Endometrium (tissue), 2 donors: ENCODE measurements around the gene AATF.

Experiments
- FAIRE-seq: peaks from 2 replicates; lab custom pipeline; 2012; peaks lifted over from hg19 to GRCh38; lab: Jason Lieb, UNC
- donor health status: control.
- donor health status: control.

The AATF gene

DNA sequence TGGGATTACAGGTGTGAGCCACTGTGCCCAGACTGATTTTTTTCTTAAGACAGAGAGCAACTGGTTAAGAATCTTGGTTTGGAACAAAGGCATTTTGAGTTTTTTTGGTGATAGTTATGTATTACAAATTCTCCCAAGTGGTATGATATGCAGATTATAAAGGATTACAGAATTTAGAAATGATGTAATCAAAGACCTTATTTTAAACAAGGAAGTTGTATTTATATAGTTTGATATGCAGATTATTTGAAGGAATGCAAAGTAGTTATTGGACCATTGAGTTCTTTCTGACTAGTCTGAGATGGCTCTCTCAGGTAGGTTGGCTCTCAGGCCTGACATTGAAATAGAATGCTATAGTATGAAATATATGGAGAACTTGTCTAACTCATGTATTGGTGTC lies 34.9 kb downstream of the AATF start:
- FAIRE-seq, result no peak

DNA sequence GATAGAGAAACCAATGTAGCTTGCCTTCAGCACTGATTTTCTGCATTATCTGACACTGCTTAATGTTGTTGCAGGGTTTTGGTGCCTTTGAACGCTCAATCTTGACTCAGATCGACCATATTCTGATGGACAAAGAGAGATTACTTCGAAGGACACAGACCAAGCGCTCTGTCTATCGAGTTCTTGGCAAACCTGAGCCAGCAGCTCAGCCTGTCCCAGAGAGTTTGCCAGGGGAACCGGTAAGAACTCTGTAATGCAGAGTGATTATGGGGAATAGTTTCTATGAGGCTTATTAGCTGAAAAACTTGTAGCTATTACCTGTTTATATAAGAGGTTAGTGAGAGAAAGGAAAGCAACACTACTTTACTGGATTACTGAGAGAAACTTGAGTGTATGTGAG lies 40.4 kb downstream of the AATF start:
- no peak for FAIRE-seq

DNA sequence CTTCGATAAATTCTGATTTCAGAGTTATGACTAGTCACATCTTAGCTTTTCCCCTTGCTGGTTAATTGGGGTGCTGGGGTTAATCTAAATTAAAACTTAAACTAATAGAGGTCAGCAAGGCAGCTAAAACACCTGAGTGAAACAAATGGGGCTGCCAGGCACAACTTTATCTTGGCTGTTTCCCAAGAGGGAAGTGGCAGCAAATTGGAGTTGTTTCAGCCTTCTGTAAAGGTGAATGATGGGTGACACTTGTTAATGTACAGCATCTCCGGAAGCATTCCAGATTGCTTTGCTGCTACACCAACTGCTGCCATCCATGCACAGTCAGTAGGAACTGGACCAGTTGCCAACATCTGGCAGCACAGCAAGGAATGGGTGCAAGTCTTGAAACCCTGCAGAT lies 43.9 kb downstream of the AATF start:
- no peak for FAIRE-seq

DNA sequence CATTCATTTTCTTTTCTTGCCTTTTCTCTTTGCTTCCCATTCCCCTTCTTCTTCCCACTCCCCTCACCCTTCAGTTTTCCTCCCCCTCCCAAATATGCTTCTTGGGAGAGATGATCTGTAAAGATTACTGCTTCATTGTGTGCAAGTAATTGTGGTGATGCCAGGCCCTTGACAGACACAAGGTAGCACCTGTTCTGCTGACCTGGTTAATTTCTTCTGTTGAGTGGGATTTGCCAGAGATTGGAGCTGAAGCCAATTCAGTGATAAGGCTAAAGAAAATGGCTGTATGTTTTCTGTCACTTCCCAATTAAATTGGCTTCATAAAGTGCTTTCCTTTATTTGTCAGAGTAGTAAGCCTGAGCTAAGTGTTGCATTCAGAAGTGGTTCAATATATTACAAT lies 44.5 kb downstream of the AATF start:
- FAIRE-seq, result no peak

DNA sequence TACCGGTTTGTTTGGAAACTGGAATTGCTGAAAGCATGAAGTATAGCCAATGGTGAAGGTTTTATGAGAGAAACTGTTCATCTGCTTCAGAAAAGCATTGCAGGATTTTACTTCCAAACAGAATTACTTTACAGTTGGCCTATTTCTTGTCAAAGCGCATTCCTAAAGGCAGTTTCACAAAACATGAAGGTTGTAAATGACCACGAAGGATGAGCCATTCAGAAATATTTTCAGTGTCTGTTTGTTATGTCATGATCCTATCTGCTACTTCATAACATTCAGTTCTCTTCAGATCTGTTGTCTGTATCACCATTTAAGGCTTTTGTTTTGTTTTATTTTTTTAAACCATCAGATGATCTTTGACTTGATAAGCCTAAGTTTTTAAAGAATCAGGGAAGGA lies 45.7 kb downstream of the AATF start:
- FAIRE-seq, result no peak

DNA sequence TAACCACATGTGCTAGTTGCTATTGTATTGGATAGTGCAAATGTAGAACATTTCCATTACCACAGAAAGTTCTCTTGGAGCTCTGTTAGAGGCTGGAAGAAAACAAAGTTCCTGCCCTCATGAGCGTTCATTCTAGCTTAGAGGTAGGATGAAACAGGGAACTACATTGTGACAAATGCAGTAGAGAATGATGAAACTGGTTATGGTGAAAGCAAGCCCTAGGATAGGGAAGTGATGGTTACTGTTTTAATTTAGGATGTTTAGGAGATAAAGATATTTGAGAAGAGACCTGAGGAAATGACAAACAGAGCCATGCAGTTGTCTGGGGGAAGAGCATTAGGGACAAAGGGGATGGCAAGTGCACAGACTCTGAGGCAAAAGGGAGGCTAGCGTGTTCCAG lies 50.7 kb downstream of the AATF start:
- FAIRE-seq, result no peak

DNA sequence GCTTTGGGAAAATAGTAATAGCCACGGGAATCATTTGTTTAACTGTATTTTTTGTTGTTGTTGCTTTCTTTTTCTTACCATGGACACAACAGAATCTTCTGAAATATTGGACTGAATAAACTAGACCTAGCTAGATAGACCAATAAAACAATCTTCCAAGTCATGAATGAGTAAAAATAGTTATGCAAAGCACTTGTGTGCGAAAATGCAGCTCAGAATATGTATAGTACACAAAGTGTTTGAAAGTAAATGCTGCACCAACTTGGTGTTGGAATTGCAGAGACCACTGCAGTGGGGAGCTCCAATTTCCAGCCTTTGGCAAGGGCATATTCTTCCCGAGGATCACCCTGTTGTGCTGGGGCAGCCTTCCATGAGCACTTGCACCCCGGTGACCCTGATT lies 68.0 kb downstream of the AATF start:
- FAIRE-seq, result no peak

DNA sequence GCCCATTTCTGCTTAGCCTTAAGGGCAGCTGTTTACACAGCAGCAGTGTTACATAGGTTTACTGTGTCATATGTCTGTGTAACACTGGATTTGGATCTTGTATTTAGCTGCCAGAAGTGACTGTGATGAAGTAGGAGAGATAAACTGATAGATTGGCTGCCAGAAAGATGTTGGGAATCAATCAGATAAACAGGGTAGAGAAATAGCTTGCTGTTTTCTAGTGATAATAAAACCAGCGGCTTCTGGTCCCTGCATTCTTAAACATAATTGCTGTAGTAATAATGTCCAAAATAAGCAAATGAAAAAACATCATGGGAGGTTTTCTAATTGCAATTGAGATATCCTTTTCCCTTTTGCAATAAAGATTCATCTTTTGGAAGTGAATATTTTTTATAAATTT lies 68.7 kb downstream of the AATF start:
- FAIRE-seq, result no peak

DNA sequence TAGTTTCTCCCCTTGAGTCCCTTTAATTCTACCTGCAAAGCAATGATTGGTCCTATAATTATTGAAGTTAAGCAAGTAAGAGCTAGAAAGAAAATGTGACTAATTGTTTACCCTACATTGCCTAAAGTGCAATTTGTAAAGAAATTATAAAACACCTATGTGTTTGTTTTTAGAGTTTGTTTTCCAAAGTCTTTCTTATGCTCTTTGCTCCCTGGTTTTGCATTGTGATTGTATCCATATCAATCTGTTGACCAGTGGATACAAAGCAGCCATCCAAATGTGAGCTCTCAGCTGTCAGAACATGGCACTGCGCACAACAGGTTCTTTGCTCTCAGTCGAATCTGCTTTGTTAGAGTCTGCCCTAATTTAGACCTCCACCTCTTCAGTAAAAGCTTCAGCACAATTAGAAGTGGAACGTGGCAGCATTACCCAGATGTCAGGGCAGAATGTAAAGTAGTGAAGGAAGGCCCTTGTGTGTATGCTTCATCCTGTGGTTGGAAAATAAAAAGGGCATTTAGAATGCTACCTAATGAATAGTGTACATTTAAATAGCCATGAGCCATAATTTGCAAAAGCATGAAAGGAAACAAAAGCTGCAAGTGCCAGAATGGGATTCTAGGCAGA lies 70.5 kb downstream of the AATF start:
- no peak for FAIRE-seq

DNA sequence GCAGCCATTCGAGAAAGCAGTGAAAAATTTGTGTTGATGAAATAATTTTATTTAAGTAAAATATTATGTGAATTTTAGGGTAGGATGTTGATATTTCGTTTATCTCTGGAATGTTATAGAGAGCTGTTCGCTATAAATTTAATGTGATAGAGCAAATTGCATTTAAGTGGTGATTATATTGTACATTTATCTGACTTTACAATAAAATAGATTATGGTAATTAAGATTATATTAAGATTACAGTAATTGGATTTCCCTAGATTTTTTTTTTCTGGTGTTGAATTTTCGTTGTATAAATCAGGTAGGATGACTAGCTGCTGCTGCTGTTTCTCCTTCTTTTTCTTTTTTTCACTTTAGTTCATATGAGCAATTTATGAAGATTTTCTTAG lies 71.0 kb downstream of the AATF start:
- FAIRE-seq, result no peak

DNA sequence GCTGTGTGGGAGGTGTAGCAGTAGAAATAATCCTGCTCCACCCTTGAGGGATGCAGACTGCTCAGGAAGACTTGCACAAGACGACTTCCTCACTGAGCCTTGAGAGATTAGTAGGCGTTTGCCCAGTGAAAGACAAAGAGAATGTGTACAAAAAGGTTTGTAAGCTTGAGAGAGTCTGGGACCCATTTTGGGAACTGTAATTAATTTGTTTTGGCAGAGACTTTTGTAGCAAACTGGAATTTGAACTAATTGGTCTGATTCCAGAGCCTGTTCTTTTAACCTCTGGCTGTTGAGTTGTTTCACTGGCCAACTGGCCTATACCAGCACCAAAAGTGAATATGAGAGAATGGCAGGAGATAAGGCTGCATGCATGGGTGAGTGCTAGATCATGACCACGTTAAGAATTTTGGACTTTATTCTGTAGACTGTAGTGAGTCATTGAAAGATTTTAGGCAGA lies 75.5 kb downstream of the AATF start:
- FAIRE-seq, result no peak

DNA sequence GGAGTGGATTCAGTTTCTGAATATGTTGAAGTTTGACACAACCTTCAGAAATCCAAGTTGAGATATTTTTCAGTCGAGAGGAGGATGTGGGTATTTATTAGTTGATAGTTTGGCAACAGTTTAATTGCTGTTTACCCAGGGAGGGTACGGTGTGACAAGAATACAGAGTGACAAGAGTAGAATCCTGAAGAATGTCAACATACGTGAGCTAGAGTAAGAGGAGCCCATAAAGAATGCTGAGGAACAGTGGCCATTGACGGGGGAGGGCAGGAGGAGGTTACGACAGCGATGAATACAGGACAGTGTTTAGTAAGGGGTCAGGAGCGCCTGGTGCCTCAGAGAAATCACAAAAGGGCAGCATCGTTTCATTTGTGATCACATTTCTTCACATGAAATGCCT lies 76.5 kb downstream of the AATF start:
- FAIRE-seq, result no peak

DNA sequence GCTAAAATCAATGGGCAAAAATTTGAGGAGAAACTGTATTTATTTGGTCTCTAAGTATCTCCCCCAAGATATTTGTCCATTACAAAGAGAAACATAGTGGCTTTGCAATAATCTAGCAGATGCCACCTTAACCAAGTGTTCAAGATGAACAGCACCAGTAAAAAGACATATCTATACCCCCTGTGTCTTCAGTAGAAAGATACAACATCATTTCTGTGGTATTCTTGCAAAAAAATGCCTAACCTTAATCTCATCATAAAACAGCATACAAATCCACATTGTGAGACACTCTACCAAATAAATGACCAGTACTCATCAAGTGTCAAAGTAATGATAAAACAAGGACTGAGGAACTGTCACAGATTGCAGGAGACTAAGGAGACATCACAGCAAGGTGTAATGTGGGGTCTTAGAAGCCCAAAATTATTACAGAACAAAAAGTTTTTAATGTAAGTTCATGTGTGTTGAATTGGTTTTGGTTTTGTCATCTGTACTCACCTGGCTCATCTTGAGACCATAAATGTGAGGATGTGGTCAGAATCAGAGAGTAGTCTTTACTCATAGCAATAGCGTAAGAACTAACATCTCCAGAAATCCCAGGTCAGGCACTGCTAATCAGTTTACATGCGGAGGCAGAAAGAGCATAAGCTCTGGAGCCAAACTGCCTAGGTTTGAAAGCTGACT lies 77.2 kb downstream of the AATF start:
- no peak for FAIRE-seq

DNA sequence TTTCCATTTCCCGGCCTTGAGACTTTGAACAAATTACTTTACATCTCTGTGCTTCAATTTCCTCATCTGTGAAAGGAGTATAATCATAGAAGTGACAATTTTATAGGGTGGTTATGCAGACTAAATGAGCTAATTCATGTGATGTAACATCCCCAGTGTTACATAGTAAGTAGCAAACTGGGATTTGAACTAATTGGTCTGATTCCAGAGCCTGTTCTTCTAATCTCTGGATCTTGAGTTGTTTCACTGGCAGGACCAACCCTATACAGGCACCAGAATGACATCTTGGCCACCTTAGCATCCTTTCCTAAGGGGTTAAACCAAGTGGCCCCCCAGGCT lies 77.7 kb downstream of the AATF start:
- FAIRE-seq, result no peak

DNA sequence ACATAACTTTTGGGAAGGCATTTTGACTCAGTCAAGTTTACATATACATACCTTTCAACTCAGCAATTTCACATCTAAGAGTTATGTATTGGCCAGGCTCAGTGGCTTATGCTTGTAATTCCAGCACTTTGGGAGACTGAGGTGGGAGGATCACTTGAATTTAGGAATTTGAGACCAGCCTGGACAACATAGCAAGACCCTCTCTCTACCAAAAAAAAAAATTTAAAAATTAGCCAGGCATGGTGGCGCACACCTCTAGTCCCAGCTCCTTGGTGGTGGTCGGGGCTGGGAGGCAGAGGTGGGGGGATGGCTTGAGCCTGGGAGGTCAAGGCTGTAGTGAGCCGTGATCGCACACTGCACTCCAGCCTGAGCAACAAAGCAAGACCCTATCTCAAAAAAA lies 79.3 kb downstream of the AATF start:
- no peak for FAIRE-seq

DNA sequence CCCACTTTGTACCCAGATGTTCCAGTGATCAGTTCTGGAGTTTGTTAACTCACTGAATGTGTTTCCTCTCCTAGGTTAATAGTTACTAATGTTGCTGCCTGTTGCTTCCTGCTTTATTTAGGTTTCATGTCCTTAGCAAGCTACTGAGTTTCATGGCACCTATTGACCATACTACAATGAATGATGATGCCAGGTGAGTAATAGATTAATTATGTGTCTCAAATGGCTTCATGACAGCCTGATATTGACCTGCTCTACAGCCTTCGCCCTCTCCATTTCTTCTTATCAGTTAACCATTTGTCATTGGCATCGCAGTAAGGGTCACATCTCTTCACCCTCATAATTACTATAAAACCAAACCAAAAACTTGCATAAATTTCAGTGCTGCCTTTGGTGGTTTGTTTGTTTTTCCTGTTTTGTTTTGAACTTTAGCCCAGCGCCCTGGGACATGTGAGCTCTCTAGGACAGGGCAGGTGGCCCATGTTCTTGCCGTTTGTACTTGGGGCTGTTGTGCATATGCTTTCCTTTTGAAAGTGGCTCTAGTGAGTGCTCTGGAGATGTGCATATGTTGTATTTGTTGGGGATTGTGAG lies 82.8 kb downstream of the AATF start:
- FAIRE-seq, result no peak

DNA sequence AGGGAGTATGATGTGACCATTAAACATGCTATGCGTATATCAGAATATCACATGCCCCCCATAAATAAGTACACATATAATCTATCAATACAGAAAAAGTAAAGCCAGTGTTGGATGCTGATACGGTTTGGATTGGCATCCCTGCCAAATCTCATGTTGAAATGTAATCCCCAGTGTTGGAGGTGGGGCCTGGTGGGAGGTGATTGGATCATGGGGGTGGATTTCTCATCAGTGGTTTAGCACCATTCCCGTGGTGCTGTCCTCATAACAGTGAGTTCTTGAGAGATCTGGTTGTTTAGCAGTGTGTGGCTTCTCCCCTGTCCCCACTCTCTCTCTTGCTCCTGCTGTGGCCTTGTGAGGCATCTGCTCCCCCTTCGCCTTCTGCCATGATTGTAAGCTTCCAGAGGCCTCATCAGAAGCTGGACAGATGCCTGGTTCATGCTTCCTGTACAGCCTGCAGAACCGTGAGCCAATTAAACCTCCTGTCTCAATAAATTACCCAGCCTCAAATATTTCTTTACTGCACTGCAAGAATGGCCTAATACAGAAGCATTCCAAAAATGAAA lies 88.9 kb downstream of the AATF start:
- FAIRE-seq, result no peak

DNA sequence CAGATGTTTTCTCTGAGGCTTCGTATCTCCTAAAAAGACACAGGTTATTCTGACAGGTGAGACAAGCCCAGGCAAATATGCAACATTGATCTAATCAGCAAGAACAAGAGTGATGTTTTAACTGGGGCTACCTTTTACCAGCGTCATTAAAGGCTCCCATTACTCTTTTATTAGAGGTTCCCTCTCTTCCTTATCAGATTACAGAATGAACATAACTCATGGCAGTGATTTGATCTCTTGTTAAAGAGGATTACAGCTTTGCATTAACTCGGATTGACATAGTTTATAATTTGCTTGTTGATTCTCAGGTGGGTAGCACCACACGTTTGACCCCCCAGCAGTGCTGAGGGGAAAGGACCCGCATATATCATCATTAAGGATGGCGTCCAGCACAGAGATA lies 90.5 kb downstream of the AATF start:
- FAIRE-seq, result no peak

DNA sequence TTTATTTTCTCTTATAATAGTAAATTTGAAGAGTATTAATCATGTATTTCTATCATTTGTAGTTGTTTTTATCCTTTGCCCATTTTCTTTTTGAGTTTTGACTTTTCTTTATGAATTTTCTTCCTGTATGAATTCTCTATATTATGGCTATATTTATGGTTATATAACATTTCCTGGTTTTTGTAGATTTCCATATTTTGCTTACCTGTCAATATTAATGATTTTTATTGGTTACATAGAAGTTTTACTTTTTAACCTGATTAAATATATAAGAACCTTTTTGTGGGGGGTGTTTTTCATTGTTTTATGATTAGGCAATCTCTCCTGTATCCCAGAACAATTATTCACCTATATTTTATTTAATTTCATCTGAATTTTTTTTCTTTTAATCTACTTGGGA lies 93.2 kb downstream of the AATF start:
- FAIRE-seq, result no peak

DNA sequence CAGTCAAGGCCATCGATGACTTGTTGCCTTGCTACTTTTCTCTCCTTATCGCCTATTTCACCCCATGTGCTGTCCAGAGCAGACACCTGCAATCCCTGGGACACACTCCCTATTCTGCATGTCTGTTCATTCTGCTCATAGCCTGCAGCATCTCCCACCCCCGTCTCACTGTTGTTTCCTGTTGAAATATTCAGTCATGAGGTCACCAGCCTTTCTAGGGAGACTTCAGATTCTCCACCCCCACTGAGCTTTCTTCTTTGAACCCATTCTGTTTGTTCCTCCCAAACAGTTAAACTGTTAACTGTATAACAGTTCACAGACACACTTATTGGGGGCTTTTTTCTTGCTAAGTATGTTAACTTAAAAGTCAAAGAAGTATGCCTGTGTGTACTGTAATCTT lies 94.4 kb downstream of the AATF start:
- FAIRE-seq, result no peak

DNA sequence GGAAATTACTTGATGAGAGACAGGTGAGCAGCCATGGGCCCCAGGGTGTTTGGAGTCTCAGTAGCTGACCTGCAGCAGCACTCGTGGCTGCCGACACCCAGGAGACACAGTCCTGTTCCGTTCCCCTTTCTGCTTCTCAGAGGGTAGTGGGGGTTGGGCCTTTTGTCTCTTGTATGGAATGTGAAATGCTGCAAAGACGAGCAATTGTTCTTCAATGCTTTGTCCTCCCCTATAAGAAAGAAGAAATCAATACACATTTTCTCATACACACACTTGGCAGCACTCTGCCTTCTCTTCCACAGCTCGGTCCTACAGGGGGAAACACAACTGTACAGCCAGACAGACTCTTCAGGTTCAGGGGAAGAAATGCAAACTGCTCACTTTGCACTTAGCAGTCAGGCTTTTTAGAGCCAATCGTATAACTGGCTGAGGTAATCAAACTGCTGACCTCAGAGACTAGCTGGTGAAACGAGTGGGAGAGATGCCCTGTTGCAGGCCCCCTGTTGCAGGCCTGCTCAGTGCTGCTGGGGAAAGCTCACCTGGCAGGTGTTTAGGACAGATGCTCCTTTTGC lies 96.7 kb downstream of the AATF start:
- no peak for FAIRE-seq

DNA sequence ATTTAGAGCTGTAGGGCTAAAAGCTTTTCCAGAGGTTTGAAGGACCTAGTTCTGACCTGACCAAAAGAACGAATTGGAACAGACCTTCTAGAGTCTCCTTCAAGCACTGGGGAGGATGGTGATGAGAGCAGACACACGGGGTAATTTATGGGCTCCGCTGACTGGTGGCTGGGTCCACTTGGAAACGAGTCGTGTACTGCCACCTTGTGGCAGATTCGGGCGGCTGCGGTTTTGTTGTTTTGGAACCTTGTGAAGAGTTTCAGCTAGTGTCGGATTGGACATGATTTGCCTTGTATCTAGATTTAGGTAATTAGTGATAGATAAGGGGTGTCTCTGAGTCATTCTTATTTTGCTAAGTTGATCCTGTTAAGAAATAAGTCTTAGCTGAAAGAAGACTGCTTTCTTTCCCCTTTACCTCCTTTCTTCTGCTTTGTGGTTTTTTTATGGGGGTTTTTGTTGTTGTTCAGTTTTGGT lies 98.9 kb downstream of the AATF start:
- FAIRE-seq, result no peak

DNA sequence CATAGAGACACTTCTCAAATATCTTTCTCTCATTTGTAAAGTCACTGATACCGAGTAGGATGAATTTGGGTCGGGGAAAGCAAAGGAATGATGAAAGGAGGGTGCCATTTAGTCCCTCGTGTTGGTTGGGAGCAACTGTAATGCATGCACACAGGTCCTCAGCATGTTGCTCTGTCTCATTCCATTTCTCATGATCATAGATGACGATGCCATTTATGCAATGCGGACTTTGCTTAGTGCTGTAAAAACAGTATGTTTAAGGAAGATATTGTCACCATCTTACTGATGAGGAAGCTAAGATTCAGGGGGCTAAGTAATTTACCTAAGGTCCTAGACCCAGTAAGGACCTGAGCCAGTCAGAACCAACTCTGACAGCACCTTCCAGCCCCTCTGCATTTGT lies 100.1 kb downstream of the AATF start:
- FAIRE-seq, result no peak
